GM18519 (cell line): ENCODE data around the gene MBL2.

ENCODE experiments used
- ATAC-seq: cut with Tn5 transposase; IDR thresholded peaks from one replicate; pipeline ENCODE4 v1.9.1; 2021; ENCODE audit warnings: mild to moderate bottlenecking, moderate library complexity; ENCODE audit not compliant: unreplicated experiment, low FRiP score

MBL2 gene

DNA sequence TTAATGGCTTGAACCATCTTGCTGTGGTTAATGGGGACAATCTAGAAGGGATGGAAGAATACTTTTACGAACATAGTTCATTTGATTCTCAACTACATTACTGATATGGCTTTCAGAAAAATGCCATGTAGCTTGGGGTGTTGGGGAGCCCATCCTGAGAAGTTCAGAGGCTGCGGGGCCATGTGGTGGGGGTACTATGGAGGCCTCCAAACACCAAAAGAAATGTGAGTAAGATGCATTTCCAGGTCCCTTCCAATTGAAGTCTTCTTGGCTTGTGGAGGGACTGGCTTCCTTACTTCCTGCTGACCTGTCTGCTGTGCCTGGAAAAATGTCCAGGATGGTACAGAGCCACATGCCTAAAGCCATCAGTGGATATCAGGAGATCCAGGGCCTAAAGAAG is 1.6 kb upstream of the MBL2 start:
- no peak for ATAC-seq

DNA sequence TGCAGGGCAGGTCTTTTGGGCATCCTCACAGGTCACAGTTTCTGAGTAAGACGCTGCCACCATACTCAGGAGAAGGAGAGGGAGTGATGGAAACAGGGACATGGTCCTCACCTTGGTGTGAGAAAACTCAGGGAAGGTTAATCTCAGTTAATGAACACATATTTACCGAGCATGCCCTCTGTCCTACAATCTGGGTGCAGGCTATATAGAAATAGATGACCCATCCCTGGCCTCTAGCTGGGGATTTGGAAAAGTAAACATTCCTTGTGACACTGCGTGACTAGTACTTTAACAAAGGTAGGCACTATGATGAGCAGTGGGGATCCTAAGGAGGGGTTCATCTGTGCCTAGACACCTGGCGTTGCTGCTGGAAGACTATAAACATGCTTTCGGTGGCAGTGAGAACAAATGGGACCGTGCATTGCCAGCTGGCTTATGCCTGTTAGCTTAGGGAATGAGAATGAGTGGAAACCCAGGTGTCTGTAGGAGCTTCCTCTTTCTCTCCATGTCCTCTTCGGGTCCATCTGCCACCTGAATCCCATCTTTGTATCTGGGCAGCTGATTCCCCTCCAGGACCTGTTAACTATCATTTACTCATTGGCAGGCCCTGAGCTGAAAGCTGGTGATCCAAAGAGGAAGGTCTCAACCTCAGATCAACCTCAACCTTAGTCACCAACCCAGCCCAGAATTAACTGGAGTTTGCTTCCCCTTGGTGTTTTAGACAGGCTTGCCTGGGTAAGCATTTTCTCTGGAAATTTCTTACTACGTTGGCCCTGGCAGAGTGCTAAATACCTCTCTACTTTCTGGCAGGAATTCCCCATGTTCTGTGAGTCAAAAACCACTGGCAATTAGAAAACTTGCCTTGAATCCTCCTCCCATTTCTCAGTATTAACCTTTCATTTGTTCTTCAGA is 794 bp downstream of the MBL2 start:
- ATAC-seq: no peak

DNA sequence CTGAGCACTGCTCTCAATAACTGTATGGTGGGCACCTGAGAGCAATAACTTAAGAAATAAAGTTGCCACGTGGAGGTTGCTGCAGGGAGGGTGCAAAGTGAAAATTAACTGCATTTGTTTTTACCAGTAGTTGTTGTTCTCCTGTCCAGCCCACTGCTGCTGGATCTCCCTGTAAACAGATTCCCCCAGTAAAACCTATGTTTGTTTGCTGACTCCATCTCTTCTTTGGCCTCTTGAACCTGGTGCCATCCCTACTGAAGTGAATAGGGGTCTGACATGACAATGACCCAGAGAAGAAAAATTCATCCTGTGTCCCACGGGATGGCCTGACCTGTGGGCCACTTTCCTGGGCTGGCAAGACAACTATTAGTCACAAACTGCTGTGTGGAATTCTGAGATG is 1.7 kb downstream of the MBL2 start:
- no peak for ATAC-seq

DNA sequence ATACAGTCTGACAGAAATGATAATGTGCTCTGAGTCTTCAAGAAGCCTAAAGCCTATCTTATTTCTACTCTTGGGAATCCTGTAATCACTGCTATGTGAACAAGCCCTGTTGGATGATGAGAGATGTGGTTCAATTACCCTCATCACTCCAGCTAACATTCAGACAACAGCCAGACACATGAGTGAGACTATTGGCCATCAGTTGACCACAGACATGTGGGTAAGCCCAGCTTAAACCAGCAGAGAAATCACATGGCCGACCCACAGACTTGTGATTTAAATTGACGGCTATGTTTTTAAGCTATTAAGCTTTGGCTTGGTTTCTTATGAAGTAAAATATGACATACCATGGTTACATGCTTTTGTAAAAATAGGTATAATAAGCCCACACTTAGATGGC is 2.6 kb downstream of the MBL2 start:
- ATAC-seq: no peak

DNA sequence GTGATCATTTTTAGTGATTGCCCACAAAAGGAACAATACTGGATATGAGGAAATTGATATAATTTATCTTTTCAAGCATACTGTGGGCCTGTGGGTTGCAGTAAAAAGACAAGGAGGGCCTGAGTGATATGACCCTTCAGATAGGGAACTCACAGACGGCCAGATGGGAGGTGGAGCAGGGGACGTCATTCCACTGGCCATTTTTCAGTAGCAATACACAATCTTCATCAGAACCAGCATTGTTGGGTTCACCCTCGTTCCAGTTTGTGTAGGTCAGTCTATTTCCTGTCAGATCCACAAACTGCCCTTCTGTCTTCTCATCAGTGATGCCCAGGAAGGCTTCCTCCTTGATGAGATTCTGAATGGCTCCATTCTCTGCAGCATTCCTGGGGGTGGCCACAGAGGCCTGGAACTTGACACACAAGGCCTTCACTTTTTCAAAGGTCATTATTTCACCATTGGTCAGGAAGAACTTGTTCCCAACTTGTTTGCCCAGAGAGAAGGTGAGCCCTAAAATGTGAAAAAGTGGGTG is 4.5 kb downstream of the MBL2 start:
- ATAC-seq: no peak

DNA sequence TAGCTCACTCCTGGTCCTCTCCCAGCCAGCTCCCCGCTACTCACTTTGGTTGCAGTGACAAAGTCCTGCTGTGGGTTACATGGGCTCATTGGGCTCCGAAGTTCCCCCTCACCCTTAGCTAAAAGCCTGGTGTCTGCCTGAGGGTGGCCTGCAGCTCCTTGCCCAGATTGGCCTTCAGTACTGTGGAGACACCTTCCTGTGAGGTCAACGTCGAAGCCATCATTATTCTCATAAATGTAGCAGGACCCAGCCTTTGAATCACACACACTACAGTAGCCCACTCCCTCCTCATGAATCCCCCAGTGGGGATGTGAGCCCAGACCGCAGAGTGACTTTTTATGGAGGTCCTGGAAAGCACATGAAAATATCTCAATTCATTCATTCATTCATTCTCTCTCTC is 10.5 kb downstream of the MBL2 start:
- ATAC-seq: no peak

DNA sequence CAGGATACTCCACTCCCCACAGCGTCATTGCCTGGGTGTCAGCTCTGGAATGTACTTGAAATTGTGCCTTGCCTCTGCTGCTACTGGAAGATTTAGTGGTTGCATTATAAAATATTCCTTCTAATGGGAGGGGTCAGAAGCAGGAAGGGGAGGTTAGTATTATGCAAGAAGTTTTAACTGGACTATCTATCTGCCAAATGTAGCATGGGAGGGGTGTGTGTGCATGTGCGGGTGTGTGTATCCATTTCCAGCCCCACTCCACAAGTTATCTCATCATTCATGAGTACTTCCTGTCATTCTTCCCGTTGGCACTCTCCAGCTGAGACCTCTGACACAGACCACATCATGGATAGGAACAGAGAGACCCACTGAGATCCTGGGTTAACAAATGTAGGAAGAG is 13.4 kb downstream of the MBL2 start:
- ATAC-seq: no peak

DNA sequence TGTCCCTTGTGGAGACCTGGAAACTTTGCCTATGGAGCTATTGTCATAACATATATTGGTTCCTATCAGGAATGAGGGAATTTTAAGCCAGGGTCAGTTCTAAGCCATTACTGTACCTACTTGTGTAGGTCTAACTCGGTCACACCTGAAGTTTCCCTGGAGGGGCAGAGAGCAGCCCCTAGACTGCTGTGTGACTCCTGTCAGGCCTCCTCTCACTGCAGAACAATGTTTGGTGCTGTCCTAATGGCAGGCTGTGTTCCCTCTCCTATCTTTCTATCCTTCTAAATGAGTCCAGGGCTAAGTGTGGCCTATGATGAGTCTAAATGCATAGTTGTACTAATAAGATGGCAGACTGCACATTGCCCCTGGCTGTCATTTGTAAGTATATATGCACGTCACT is 14.2 kb downstream of the MBL2 start:
- no peak for ATAC-seq

DNA sequence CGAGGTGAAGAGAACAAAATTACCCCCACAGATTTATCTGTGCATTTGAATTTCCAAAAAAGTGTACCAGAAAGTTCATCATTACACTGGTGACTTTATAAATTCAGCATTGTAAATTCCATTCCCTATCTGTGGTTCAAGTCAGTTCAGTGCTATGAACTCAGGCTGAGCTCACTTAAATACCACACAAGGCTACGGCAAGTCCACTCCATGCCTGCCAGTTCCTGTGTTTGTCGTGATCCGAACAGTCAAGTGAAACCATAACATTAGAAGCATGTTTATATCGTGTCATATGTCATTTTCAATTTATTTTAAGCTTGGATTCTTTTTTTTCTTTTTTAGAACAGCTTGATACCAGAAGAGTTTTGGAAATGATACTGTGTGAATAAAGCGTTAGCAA is 14.8 kb downstream of the MBL2 start:
- ATAC-seq: no peak

DNA sequence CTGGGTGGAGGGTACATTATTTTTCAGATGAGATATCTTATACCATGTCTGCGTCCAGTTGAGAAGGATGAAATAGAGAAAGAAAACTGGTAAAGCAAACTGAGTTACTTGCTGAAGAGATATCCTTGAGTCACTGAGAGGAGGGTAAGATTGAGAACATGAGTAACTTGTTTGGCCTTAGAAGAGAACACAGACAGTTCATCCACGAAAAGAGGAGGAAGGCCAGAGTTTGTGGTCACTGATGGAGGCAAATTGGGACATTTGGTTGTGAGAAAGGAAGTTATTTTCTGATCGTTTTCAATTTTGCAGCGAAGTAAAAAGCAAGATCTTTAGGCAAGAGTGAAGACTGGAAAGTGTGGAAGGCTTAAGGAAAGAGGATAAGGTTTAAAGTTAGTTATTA is 15.6 kb downstream of the MBL2 start:
- ATAC-seq: no peak

DNA sequence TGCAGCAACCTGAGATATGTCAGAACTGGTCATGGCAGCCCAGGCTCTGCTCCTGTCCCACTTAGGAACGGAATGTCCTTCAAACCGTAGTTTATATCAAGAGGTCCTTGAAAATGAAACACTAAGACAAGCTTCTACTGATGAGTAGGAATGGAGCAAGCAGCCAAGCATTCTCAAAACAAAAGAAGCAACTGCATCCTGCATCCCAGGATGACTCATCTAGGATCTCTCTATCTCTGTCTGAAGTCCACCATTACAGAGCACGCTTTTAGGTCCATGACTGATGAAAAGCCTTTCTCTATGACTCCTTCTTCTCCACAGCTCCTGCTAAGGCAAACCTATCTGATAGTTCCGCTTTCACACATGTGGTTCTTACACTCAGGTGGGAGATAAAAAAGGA is 16.3 kb downstream of the MBL2 start:
- no peak for ATAC-seq

DNA sequence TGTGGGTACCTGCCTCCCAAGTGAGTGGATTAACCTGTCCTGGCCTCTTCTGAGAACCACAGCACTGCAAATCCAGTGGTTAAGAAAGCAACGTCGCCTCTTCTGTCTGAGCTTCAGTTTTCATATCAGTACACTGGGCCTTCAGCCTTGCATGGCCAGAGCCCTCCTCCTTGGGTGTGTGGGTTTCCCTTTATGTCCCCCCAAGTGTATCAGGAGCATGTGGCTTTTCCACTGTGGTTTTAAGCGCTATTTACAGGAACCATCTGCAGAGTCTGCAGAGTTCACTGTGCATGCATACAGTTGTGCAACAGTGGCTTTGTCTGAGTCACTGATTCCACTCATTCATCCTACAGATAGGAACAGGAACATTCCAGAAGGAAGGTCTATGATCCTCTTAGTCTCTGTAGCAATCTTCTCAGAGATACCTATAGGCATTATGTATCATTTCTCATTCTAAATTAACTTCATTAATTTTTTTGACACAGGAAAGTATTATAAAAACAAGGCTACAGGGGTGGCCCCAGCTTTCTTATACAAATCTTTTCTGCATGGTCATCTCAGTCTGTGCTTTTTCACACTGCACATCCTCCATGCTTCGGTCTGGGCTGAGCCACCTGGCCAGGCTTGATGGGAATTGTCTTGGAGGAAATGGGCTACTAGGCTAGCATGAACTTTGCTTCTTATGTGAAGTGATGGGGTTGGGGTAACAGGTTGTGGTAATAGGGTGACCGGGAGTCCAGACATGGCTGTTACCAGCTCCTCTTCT is 17.1 kb downstream of the MBL2 start:
- ATAC-seq: no peak

DNA sequence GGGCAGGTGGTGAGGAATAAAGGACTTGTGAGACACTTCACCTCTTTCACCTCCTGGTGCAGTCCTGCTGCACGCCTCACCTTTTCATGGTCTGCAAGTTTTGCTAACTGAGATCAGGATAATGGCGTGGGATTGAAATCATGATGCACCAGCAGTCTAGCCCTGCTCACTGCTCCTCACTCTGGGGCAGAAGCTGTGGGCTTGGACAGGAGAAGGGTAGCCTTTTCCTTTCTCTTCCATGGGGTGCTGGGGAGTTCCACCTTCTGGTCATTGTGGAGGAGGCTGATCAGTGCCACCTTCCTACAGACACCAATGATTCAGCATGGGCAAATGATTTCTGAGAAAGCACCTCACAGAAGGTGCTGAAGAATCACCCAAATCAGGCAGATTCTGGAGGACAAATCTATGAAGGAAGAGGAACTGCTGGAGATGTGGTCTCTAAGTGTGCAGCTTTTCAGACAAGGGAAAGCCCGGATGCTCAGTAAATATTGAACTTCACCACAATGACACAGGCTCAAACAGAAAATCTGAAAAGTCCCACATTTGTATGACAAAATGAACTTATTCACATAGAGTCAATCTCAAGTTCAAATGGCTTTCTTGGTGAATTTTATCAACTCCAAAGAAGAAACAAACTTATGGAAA is 19.7 kb downstream of the MBL2 start:
- ATAC-seq: no peak

DNA sequence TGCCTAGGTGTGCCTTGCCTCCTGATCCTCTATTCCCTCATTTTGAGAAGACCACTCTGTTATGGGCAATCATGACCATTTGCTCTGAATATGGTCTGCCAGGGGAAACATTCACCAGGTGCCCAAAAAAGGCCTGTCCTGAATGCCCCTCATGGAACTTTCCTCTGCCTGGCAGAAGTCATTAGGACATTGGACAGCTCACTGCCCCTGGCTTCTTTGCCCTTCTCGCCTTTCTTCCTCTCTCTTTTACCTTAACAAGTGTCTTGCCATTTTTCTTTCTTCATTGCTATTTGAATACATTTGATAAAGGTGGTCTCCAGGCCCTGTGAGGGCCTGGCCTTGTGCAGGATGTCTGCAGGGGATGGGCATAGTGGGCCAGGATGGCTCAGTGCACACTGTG is 20.3 kb downstream of the MBL2 start:
- no peak for ATAC-seq

DNA sequence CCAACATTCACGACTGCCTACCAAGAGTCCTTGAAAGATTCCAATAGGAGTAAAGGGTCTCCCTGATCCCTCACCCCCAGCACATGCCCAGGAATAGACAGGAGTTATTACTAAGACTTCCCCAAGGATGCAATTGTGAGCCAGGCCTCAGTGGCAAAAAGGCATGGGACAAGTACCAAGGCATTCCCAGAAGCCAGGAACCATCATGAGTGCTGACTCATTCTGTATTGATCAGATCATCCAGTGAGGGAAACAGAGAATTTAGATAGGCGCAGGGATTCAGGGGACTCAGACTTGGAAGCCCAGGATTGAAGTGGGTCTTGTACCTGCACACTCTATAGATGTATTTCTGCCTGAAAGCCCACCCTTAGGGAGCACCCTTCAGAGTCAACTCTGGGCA is 21.2 kb downstream of the MBL2 start:
- ATAC-seq: no peak

DNA sequence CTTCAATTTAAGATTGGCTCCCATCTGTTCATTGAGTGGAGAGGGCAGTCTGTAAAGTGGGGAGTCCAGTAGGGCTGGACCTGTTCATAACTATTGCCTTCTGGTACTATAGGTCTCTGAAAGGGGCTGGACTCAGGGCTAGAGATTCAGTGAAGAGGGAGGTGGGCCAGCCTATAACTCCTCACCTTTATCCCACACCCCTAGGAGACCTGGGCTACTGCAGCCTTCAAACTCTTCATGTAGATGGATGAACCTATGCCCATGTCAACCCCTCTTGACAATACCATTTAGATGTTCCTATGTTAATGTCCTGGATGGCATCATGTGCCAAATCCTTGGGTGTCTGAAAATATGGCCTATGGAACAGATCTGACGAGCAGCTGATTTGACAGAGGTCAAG is 22.0 kb downstream of the MBL2 start:
- ATAC-seq: no peak

DNA sequence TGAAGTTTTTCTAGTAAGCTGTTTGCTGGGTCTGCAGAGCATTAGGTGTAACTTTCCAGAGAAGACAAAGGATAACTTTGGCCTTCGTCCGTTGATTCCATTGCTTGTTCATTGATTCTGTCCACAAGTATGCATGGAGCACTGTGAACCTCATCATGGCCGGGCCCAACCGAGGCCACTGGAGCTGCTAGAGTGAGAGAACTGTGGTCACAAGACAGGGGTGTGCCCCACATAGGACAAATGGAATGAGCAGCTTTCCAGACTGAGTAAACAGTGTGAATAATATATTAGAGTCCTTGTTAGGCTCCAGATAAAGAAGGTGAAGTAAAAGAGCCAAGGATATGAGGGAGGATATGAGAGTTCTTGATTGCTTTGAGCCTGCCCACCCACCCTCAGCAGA is 24.9 kb downstream of the MBL2 start:
- ATAC-seq: no peak

DNA sequence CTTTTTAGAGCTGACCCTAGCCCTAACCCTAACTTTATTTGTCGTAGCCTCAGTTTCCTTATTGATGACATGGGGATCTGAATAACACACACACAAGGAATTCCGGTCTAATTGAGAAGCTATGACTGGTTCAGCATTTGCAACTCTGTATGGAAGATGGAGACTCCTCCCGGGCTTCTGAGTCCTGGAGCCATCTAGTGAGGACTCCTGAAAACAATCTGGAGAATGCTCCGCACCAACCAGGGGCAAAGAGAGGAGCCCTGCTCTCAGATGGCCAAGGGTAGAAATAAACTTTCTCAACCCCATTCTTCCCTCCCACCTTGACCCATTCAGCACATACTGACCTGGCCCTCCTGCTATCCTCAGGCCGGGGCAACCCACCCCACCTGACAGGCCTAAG is 26.4 kb downstream of the MBL2 start:
- no peak for ATAC-seq

DNA sequence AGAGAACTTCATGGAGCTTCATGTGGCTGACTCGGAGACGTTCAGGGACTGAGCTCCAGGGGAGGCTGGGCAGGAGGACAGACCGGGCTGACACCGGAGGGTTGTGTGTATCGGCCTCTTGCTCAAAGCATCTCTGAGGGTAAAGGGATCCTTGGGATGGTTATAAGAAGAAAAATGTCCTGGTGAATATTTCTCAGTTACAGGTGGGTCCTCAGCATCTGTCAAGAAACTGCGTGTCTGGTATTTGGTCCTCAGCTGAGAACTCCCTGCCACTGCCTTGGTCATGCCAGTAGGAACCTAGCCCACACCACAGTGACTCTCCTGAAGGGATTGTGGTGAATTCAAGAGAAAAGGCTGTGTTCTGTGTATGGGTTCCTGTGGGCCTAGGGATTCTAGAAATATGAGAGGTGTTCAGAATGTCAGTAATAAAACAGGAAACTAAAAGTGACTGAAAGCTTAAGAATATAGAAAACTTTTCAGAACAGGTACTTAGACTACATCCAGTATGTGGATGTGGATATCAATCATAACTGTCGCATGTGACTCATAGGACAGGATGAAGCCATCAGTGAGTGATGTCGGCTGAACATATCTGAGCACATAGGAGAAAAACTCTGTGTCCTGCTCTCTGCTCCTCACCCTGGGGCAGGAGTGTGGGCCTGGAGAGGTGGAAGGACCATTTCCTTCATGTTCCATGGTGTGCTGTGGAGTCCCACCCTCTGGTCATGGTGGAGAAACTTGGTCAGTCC is 28.4 kb downstream of the MBL2 start:
- no peak for ATAC-seq

DNA sequence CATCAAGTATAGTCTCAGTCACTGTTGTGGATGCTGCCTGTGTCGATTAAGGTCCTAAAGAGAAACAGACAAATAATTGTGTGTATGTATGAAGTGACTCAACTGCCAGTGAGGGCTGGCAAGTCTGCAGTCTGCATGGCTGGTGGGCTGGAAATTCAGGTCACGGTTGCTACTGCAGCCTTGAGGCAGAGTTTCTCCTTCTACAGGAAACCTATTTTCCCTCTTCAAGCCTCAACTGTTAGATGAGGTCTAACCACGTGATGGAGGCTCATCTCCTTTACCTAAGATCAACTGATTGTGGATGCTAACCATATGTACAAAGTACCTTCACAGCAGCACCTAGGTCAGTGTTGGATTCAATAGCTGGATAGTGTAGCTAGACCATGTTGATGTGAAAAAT is 29.9 kb downstream of the MBL2 start:
- no peak for ATAC-seq

DNA sequence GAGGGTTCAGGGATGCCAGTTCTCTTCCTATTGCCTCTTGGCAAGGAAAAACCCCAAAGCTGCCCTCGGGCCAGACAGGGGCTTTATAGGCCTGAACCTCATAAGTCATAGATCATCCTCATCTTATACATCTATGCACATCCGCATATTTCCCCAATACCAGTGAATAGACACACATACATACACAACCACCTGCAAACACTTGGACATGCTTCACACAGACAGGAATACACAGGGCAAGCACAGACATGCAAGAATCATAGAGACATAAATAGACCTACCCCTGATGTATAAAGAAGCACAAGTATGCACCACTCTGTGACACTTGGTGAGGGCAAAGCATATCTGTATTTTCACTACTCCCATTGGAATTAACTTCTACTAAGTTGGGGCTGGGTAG is 30.7 kb downstream of the MBL2 start:
- no peak for ATAC-seq
